Breast epithelium (tissue), 3 donors: ENCODE results near the gene HRH3.

Experiments used
- POLR2A ChIP-seq: fragments of 450-650 bp; IDR thresholded peaks from one replicate; pipeline ENCODE4 v1.6.1; 2016; ENCODE audit warnings: antibody characterized with exemption, mild to moderate bottlenecking, moderate library complexity
- TF ChIP-seq, protein P1 (sequence below), 3 donors: fragments of 450-650 bp; IDR thresholded peaks; one replicate each; pipeline ENCODE4 v1.5.1; 2016 to 2017; ENCODE audit warnings: antibody characterized with exemption in 3 of 3, mild to moderate bottlenecking in 3 of 3, moderate library complexity in 3 of 3

DNA sequence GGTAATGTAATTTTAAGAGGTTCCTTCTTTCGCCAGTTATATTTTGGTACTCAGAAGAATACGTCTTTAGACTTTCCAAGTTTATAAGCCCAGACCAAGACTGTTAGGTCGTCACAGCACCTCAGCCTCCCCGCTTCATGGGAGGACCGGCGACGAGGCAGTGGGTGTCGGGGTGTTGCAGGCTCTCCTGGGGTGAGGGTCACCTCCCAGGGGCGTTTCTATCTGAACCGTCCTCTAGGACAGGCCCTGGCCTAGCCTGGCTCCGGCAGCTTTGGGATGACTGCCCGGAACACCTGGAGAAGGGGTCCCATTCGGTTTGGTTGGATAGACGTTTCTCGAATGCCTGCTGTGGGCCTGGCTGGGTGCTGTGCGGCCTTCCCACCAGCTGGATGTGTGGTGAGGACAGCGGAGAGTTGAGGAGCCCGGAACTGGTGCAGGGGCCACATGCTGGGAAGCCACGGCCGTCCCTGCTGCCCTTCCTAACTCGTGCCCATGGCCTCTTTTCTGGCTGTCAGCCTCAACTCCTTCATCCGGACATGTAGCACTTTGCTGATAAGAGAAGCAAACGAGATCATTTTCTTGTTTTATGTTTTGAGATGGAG, 19.3 kb upstream of the HRH3 start:
- TF ChIP-seq, protein P1, sequence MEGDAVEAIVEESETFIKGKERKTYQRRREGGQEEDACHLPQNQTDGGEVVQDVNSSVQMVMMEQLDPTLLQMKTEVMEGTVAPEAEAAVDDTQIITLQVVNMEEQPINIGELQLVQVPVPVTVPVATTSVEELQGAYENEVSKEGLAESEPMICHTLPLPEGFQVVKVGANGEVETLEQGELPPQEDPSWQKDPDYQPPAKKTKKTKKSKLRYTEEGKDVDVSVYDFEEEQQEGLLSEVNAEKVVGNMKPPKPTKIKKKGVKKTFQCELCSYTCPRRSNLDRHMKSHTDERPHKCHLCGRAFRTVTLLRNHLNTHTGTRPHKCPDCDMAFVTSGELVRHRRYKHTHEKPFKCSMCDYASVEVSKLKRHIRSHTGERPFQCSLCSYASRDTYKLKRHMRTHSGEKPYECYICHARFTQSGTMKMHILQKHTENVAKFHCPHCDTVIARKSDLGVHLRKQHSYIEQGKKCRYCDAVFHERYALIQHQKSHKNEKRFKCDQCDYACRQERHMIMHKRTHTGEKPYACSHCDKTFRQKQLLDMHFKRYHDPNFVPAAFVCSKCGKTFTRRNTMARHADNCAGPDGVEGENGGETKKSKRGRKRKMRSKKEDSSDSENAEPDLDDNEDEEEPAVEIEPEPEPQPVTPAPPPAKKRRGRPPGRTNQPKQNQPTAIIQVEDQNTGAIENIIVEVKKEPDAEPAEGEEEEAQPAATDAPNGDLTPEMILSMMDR (IDR thresholded peaks at IDR 0.05): no peak
- no peak for TF ChIP-seq POLR2A
